Measurements from ENCODE around the gene TLE5.

The TLE5 gene, protein sequence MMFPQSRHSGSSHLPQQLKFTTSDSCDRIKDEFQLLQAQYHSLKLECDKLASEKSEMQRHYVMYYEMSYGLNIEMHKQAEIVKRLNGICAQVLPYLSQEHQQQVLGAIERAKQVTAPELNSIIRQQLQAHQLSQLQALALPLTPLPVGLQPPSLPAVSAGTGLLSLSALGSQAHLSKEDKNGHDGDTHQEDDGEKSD

DNA sequence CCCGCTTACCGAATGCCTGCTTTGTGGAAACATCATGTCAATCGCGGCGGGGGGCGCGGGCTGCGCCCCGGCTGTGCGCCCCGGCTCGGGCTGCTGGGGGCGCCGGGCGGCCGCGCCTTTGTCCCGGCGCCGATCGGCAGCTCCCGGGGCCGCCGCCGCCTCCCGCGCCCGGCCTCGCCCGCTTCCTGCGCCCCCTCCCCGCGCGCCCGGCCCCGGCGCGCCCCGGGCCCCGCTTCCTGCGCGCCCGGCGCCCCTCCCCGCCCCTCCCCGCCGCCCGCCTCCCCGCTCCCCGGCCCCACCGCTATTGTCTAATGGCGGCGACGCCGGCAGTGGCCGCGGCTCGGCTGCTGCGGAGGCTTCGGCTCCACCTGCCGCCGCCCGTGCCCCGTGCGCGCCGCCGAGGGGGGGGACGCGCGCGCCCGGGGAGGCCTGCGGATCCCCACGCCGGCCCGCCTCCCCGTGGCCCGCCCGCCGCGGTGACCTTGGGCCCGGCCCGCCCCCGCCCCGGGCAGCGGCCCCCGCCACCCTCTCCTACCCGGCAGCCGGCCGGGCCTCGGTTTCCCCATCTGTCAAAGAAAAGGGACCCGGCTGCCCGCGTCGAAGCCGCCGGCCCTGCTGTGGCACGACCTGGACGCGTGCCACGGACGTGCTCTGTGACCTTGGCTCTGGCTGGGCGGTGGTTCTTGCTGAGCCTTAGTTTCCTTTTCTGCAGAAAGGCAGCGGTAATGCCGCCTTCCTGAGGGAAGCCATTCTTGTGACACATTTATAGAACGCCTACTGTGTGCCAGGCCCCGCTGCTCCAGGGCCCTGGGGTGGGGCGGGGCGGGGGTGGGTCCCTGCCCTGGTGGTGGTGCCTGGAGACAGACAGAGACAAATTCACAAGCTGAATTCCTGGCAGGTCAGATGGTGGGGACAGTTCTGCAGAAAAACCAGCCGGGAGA lies at the start of gene TLE5:
Gene TLE5 (minus strand): TSS at position 331 of the 941 bp plus-strand sequence. CDS start 295 bp downstream, at position 36.
- no peak within 1 kb of the TSS for H3K27ac Mint-ChIP-seq

DNA sequence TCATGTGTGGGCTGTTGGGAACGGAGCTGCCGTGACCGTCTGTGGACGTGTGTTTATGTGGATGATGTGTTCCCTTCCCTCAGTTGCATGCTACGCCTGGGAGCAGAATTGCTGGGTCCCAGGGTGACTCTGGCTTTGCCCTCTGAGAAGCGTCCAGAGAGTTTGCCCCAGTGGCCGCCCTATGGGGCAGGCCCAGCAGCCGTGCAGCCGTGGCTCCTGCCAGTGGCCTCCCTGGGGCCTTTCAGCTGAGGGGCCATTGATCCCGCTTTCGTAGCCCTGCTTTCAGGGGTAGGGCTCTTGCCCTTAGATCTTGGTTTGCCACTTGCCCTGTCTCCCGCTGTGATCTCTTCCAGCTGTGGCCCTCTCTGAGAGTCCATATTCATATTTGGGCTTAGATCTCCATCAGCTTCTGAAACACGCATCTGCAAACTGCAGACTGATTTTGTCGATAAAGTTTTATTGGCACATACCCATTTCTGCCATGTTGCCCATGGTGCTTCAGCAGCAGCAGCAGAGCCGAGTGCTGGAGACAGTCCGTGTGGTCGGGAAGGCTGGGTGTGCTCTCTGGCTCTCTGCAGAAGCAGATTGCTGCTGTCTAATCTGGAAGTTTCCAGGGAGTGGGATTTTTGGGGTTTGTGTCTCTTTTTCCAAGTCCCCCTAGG lies 49.4 kb upstream of the TLE5 start:
- Mint-ChIP-seq H3K36me3 (ENCODE audit: low read depth) (no peaks in the 10 kb centered on the region), H3K4me1 (peaks cover 28% of the 10 kb centered on the region), H3K4me3 (no peak overlapping the region), H3K9me3 (no peaks in the 10 kb centered on the region), H3K27ac (no peak overlapping the region), H3K27me3 (ENCODE audit: low read depth, poor library complexity) (no peaks in the 10 kb centered on the region)
- TF ChIP-seq, protein P1, sequence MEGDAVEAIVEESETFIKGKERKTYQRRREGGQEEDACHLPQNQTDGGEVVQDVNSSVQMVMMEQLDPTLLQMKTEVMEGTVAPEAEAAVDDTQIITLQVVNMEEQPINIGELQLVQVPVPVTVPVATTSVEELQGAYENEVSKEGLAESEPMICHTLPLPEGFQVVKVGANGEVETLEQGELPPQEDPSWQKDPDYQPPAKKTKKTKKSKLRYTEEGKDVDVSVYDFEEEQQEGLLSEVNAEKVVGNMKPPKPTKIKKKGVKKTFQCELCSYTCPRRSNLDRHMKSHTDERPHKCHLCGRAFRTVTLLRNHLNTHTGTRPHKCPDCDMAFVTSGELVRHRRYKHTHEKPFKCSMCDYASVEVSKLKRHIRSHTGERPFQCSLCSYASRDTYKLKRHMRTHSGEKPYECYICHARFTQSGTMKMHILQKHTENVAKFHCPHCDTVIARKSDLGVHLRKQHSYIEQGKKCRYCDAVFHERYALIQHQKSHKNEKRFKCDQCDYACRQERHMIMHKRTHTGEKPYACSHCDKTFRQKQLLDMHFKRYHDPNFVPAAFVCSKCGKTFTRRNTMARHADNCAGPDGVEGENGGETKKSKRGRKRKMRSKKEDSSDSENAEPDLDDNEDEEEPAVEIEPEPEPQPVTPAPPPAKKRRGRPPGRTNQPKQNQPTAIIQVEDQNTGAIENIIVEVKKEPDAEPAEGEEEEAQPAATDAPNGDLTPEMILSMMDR (IDR thresholded peaks at IDR 0.05), result no peak
- no peak for DNase-seq

More for the DNA sequence above, at the start of gene TLE5:
- peaks cover 23% of the 10 kb centered on the region for H3K4me1 Mint-ChIP-seq
- peaks cover 21% of the 10 kb centered on the region for H3K36me3 Mint-ChIP-seq (ENCODE audit: low read depth)
- peaks cover 81% of the 10 kb centered on the region for H3K27me3 Mint-ChIP-seq (ENCODE audit: low read depth, poor library complexity)
- H3K9me3 Mint-ChIP-seq, result no peaks in the 10 kb centered on the region
- peak; percentile 68 for DNase-seq
- TF ChIP-seq, protein P1 (IDR thresholded peaks at IDR 0.05), result no peak
- H3K4me3 Mint-ChIP-seq, result peak within 1 kb of the TSS; percentile 76

DNA sequence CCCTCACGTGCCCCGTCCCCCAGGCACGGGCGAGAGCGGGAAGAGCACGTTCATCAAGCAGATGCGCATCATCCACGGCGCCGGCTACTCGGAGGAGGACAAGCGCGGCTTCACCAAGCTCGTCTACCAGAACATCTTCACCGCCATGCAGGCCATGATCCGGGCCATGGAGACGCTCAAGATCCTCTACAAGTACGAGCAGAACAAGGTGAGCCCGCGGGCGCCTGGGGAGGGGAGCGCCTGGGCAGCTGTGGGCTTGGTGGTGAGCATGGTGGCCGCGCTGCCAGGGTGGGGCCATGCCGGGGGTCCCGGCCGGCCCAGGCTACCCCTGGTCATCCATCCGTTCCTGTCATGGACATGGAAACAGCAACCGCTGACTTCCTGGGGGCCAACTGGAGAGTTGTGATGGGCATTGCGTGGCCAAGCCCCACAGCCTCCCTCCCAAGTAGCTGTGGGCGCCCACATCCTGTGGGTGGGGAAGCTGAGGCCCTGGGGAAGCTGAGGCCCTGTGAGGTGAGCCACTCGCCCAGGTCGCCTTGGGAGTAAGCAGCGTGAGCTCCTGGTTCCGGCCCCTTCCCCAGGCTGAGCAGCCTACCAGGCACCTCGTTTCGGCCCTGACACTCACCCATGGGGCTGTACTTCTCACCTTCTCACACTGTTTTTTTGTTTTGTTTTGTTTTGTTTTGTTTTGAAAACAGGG lies 48.0 kb upstream of the TLE5 start:
- TF ChIP-seq, protein P1 (IDR thresholded peaks at IDR 0.05), result no peak
- H3K36me3 Mint-ChIP-seq (ENCODE audit: low read depth), result no peaks in the 10 kb centered on the region
- DNase-seq, result no peak
- no peak overlapping the region for H3K27ac Mint-ChIP-seq
- peaks cover 24% of the 10 kb centered on the region for H3K4me1 Mint-ChIP-seq
- H3K4me3 Mint-ChIP-seq, result no peak overlapping the region
- H3K27me3 Mint-ChIP-seq (ENCODE audit: low read depth, poor library complexity), result no peaks in the 10 kb centered on the region
- H3K9me3 Mint-ChIP-seq, result no peaks in the 10 kb centered on the region

DNA sequence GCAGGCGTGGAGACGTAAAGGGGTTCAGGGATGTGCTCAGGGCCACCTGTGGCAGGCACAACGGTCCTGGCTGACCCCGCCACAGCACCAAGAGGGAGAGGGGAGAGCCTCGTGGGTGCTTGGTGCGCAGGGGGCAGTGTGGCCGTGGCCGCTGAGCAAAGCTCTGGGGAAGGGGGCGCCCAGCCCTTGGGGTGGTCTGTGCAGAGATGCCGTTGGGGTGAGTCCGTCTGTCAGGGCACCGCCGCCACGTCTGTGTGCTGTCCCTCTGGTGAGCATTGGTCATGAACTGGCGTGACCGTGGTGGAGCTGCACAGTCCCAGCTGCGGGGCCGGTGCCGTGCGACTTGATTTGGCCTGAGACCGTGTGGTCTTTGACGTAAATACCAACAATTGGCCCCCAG lies 47.2 kb upstream of the TLE5 start:
- Mint-ChIP-seq H3K4me1 (peaks cover 24% of the 10 kb centered on the region), H3K4me3 (no peak overlapping the region), H3K36me3 (ENCODE audit: low read depth) (no peaks in the 10 kb centered on the region), H3K27me3 (ENCODE audit: low read depth, poor library complexity) (no peaks in the 10 kb centered on the region), H3K9me3 (no peaks in the 10 kb centered on the region), H3K27ac (no peak overlapping the region)
- TF ChIP-seq, protein P1 (IDR thresholded peaks at IDR 0.05), result no peak
- DNase-seq, result no peak

DNA sequence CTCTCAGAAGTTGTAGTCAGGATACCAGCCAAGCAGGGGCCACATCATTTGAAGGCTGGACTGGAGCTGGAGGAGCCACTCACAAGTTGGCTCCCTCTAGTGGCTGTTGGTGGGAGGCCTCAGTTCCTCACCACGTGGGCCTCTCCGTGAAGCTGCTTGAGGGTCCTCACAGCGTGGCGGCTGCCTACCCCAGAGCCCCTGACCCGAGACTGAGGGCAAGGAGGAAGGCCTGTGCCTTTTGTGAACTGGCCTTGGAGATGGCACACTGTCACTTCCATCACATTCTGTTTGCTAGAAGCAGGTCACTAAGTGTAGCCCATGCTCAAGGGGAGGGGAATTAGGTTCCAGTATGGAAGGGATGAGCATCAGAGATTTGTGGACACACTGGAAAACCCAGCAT lies 46.5 kb upstream of the TLE5 start:
- Mint-ChIP-seq H3K27ac (no peak overlapping the region), H3K4me3 (no peak overlapping the region), H3K27me3 (ENCODE audit: low read depth, poor library complexity) (peaks cover 1% of the 10 kb centered on the region), H3K4me1 (peaks cover 30% of the 10 kb centered on the region), H3K36me3 (ENCODE audit: low read depth) (no peaks in the 10 kb centered on the region), H3K9me3 (no peaks in the 10 kb centered on the region)
- peak; percentile 68 for DNase-seq
- TF ChIP-seq, protein P1 (IDR thresholded peaks at IDR 0.05), result peak; percentile 66

All from nephron progenitor cell (in vitro differentiated cells).